ENCODE results near the gene COP1.
"Not testable (repeated sequence)": the region's sequence is repeated elsewhere in the genome, so short reads cannot be mapped to it uniquely, and the experiment has no call there.

The COP1 gene

DNA sequence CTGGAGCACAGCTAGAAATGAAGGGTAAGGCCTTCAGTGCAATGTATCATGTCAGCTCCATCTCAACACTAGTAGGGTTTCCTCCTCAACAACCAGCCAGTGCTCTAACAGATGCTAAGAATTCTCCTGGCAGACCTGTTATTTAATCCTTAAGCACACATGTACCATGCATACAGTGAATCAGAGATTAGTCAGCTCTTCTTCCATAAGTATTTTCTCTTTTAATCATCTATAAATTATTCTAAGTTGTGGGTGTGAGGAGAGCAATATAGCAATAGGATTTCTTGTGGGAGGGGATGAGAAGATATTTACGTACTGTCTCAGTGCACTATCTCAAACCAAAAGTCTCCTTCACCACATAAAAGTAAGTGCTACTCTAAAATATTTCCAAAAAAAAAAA lies 95.3 kb downstream of the COP1 start:
- TF ChIP-seq, protein P1, sequence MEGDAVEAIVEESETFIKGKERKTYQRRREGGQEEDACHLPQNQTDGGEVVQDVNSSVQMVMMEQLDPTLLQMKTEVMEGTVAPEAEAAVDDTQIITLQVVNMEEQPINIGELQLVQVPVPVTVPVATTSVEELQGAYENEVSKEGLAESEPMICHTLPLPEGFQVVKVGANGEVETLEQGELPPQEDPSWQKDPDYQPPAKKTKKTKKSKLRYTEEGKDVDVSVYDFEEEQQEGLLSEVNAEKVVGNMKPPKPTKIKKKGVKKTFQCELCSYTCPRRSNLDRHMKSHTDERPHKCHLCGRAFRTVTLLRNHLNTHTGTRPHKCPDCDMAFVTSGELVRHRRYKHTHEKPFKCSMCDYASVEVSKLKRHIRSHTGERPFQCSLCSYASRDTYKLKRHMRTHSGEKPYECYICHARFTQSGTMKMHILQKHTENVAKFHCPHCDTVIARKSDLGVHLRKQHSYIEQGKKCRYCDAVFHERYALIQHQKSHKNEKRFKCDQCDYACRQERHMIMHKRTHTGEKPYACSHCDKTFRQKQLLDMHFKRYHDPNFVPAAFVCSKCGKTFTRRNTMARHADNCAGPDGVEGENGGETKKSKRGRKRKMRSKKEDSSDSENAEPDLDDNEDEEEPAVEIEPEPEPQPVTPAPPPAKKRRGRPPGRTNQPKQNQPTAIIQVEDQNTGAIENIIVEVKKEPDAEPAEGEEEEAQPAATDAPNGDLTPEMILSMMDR (IDR thresholded peaks at IDR 0.05; ENCODE audit: low read length, missing control alignments), result no peak
- no peak overlapping the region for H3K4me3 ChIP-seq (replicated peaks; ENCODE audit: low read depth, low read length)
- DNase-seq (ENCODE audit: low read depth), result no peak

DNA sequence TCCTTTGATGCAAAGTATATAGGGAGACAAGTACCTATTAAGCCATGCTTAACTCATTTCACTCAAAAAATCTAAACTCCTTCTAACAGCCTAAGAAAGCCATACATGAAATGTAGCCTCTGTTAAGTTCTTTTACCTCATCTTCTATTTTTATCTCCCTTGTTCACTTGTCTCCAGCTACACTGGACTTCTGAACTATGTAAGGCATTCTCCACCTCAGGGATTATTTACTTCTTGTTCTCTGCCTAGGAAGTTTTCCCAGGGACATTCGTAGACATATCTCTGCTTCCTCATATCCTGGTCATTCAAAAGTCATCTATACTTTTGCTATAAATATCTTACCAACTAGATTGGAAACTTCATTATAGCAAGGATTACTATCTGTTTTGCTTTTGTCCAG lies 96.9 kb downstream of the COP1 start:
- TF ChIP-seq, protein P1 (IDR thresholded peaks at IDR 0.05; ENCODE audit: low read length, missing control alignments), result no peak
- DNase-seq (ENCODE audit: low read depth), result peak; percentile 16
- no peak overlapping the region for H3K4me3 ChIP-seq (replicated peaks; ENCODE audit: low read depth, low read length)

DNA sequence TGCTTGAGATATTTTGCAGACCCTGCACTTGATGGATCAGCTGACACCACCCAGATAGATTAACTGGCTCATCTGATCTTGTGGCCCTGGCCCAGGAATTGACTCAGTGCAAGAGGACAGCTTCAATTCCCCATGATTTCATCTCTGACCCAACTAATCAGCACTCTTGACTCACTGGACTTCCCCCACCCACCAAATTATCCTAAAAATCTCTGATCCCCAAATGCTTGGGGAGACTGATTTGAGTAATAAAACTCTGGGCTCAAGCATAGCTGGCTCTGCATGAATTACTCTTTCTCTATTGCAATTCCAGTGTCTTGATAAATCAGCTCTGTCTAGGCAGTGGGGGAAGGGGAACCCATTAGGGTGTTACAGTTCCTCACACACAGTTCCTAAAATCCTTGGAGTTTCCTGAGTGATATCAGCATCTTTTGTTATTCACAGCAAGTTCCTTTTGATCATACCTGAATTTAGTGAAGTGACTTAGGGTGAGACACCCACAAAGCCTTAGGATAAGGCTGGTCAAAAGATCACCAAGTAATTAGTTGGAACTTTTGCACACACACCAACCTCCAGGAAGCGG lies 104.2 kb downstream of the COP1 start:
- no peak overlapping the region for H3K4me3 ChIP-seq (replicated peaks; ENCODE audit: low read depth, low read length)
- TF ChIP-seq, protein P1 (IDR thresholded peaks at IDR 0.05; ENCODE audit: low read length, missing control alignments), result no peak
- peak; percentile 5 for DNase-seq (ENCODE audit: low read depth)

DNA sequence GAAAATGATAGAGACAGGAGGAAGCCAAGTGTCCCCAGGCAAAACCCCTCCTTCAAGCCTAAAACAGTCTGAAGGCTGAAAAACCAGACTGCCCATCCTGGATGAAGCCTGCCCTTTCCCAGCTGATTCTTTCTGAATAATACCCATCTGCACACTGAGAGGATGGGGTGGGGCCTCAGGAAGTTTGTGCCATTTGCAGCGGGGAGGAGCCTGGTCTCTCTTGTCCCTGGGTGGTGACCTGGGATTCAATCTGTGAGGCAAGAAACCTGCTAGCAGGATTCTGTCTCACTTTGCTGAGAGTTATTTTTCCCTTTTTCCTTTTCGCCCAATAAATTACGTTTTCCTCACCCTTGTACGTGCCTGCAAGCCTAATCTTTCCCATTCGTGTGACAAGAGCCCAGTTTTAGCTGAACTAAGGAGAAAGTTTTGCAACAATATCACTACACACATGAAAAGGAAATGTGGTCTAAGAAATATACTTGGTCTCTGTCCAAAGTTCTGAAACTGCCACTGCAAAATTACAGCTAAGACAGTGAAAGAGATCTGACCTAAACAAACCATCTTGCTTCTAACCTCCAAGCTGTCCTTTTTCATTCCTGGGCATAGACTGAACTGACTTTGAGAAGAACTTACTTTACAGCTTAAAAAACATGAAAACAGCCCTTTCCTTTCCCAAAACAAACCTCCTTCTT lies 105.0 kb downstream of the COP1 start:
- TF ChIP-seq, protein P1 (IDR thresholded peaks at IDR 0.05; ENCODE audit: low read length, missing control alignments), result no peak
- peak; percentile 67 for DNase-seq (ENCODE audit: low read depth)
- no peak overlapping the region for H3K4me3 ChIP-seq (replicated peaks; ENCODE audit: low read depth, low read length)

DNA sequence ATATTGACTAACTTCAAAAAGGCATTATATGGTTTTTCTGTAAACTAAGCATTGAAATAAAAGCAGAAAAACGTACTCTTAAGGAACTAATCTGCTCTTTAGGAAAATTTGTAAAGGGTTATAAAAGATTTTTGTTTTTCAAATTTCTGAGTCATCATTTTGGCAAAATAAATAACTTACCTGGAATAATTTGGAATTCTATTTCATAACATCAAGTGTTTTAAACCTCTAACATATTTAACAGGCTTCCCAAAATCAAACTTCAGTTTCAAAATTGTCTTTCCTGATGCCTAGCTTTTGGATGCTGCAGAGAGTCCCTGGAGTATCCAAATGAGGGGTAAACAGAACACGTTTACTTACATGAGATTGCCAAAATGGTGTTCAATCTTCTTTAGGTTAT lies 108.5 kb downstream of the COP1 start:
- H3K4me3 ChIP-seq (replicated peaks; ENCODE audit: low read depth, low read length), result no peak overlapping the region
- no peak for DNase-seq (ENCODE audit: low read depth)
- TF ChIP-seq, protein P1 (IDR thresholded peaks at IDR 0.05; ENCODE audit: low read length, missing control alignments), result no peak

DNA sequence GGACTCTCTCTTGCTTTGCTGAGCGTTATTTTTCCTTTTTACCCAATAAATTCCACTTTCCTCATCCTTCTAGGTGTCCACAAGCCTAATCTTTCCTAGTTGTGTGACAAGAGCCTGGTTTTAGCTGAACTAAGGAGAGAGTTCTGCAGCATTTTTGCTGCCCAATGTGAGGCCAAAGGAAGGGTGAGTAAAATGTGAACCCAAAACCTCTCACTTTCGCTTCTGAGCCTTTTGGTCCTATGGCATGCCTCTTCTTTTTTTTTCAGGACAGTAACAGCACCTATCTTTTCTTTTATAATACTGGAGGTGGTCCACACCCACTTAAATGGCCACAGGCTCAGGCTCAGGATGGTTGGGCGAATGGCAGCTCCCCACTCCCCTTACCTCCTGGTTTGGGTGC lies 111.1 kb downstream of the COP1 start:
- TF ChIP-seq, protein P1 (IDR thresholded peaks at IDR 0.05; ENCODE audit: low read length, missing control alignments), result no peak
- no peak overlapping the region for H3K4me3 ChIP-seq (replicated peaks; ENCODE audit: low read depth, low read length)
- no peak for DNase-seq (ENCODE audit: low read depth)

DNA sequence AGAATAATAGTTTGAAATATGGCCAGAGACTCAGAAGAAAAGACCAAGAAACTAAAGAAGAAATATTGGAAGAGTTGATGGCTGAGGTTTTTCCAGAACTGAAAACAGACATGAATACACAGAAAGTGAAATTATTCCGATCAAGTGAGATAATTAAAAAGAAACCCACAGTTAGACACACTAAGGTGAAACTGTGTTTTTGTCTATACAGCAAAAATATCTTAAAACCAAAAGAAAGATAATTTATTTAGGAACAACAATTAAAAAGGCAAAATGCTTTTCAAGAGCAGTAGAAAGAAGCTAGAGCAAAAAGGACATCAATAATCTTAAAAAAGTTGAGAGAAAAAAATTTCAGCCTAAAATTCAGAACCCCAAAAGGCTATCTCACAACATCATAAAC lies 116.3 kb downstream of the COP1 start:
- TF ChIP-seq, protein P1 (IDR thresholded peaks at IDR 0.05; ENCODE audit: low read length, missing control alignments), result no peak
- DNase-seq (ENCODE audit: low read depth), result no peak
- no peak overlapping the region for H3K4me3 ChIP-seq (replicated peaks; ENCODE audit: low read depth, low read length)

DNA sequence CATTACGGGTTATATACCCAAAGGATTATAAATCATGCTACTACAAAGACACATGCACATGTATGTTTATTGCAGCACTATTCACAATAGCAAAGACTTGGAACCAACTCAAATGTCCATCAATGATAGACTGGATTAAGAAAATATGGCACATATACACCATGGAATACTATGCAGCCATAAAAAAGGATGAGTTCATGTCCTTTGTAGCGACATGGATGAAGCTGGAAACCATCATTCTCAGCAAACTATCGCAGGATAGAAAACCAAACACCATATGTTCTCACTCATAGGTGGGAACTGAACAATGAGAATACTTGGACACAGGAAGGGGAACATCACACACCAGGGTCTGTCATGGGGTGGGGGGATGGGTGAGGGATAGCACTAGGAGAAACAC lies 119.3 kb downstream of the COP1 start:
- H3K4me3 ChIP-seq (replicated peaks; ENCODE audit: low read depth, low read length); DNase-seq (ENCODE audit: low read depth): not testable (repeated sequence)
